ENCODE results near the gene GPR171.

DNA sequence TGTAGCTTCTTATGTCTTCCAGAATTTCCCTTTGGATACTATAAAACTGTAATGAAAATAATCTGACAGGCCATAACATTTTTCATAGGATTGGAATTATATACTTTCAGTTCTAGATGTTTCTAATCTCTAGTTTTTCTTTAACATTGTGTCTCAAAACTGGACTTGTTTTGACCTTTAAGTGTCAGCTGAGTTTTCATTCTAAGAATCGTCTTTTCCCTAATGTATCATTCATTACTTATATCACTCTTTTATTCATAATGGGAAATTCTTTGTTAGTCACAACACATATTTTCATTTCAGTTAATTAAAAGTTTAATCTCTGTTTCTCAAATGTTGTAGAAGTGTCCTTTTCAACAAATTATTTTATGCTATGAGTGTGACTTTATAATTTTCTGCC, 11.9 kb downstream of the GPR171 start:
- TF ChIP-seq POLR2A (IDR thresholded peaks at IDR 0.05) (no peak), CTCF (IDR thresholded peaks at IDR 0.05) (no peak), POLR2AphosphoS5 (IDR thresholded peaks at IDR 0.05) (no peak), EP300 (IDR thresholded peaks at IDR 0.05) (no peak)

Measured in sigmoid colon (tissue), 4 donors.